PFSK-1 (cell line): ENCODE measurements around the gene IGFALS.

ENCODE experiments used
- FOXP2 ChIP-seq: optimal IDR thresholded peaks from 2 replicates; pipeline ENCODE3; 2011; ENCODE audit warnings: borderline replicate concordance, control low read depth, inconsistent platforms; ENCODE audit not compliant: insufficient read depth; ENCODE audit errors: extremely low read length, extremely low read depth
- POLR2AphosphoS5 ChIP-seq: IDR thresholded peaks from 2 replicates; pipeline ENCODE4 v1.6.1; 2012; ENCODE audit warnings: low read depth, mild to moderate bottlenecking, control low read depth, low read length, moderate library complexity
- SIN3A ChIP-seq: IDR thresholded peaks from 2 replicates; pipeline ENCODE4 v1.6.1; 2012; ENCODE audit warnings: mild to moderate bottlenecking, low read length, moderate library complexity, borderline replicate concordance; ENCODE audit not compliant: insufficient read depth
- TAF1 ChIP-seq: IDR thresholded peaks from 2 replicates; pipeline ENCODE4 v1.6.1; 2012; ENCODE audit warnings: low read length, control low read depth, borderline replicate concordance; ENCODE audit not compliant: insufficient read depth
- TF ChIP-seq, protein P1 (sequence below), 2 experiments: IDR thresholded peaks; 2 replicates each; pipeline versions ENCODE4 v1.6.1 to v1.8.0; 2011 to 2012; ENCODE audit warnings: low read depth in 2 of 2, low read length in 2 of 2, control low read depth in 1 of 2, inconsistent platforms in 1 of 2, mild to moderate bottlenecking in 1 of 2, moderate library complexity in 1 of 2; ENCODE audit not compliant: insufficient read depth in 1 of 2

The IGFALS gene

DNA sequence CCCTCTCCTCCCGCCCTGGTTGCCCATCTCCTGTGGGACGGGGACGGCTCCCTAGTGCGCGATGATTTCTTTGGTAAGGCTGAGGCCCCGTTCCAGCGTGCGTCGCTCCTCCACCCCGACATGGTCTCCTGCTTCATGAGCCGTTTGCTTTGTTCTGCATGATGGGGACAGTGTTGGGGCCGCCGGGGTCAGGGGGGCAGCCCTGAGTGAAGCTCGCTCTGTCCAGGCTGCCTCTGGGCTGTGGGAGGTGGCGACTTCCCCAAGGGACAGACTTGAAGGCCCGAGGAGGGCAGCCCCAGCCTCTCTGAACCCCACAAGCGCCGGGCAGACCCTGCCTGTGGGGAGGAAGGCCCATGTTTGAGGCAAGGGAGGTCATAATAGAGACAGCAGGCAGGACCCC, 34.6 kb downstream of the IGFALS start:
- TF ChIP-seq TAF1 (no peak), POLR2AphosphoS5 (no peak), SIN3A (no peak), FOXP2 (no peak)
- TF ChIP-seq, protein P1, sequence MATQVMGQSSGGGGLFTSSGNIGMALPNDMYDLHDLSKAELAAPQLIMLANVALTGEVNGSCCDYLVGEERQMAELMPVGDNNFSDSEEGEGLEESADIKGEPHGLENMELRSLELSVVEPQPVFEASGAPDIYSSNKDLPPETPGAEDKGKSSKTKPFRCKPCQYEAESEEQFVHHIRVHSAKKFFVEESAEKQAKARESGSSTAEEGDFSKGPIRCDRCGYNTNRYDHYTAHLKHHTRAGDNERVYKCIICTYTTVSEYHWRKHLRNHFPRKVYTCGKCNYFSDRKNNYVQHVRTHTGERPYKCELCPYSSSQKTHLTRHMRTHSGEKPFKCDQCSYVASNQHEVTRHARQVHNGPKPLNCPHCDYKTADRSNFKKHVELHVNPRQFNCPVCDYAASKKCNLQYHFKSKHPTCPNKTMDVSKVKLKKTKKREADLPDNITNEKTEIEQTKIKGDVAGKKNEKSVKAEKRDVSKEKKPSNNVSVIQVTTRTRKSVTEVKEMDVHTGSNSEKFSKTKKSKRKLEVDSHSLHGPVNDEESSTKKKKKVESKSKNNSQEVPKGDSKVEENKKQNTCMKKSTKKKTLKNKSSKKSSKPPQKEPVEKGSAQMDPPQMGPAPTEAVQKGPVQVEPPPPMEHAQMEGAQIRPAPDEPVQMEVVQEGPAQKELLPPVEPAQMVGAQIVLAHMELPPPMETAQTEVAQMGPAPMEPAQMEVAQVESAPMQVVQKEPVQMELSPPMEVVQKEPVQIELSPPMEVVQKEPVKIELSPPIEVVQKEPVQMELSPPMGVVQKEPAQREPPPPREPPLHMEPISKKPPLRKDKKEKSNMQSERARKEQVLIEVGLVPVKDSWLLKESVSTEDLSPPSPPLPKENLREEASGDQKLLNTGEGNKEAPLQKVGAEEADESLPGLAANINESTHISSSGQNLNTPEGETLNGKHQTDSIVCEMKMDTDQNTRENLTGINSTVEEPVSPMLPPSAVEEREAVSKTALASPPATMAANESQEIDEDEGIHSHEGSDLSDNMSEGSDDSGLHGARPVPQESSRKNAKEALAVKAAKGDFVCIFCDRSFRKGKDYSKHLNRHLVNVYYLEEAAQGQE (IDR thresholded peaks at IDR 0.05; ENCODE audit: insufficient read depth in 1 of 2, low read depth in 2 of 2, low read length in 2 of 2): no peak

DNA sequence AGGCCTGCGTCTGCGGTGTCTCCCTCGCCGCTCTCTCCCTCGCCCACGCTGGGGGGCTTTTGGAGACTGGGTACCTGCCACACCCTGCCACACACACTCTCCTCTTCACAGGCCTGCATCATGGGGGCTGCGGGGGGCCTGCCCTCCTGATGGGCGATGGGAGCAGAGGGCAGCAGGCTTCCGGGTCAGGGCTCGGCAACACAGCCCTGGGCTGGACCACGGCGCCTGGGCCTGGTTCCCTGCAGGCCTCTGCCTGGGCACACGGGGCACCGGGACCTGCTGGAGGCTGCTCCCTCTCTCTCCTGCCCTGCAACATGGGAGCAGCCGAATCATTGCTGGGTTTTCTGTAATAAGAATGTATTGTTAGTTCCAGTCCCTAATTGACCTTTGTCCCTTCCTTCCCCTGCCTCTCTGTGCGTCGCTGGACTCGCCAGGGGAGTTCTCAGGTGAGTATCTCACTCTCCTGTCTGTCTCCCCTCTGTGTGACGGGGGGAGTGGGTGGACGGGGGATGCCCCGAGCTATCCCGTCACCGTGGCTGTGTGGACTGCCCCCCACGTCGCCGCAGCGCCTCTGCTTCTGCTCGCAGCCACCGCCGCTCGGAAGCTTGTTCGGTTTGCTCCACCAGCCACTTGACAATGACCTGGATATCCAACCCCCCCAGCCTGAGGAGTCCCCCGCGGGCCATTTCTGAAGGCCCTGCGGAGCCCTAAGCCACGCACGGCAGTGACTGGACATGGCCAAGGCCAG, 35.6 kb downstream of the IGFALS start:
- TF ChIP-seq TAF1: no peak
- TF ChIP-seq, protein P1 (IDR thresholded peaks at IDR 0.05; ENCODE audit: insufficient read depth in 1 of 2, low read depth in 2 of 2, low read length in 2 of 2): no peak
- TF ChIP-seq FOXP2: no peak
- no peak for TF ChIP-seq SIN3A
- no peak; the same call in 1 of the 2 replicates for TF ChIP-seq POLR2AphosphoS5

DNA sequence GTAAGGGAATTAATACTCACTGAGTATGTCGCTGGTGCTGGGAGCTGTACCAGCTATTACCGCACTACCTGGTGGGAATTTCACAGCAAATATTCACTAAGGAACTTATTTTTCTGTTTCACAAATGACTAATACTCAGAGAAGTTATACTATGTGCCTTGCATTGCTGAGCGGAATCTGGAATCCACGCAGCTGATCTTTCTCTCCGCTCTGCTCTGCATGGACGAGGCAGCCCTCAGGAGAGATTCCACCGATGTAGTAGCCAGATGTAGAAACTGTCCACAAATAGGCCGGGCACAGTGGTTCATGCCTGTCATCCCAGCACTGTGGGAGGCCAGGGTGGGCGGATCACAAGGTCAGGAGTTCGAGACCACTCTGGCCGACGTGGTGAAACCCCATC, 39.3 kb downstream of the IGFALS start:
- TF ChIP-seq FOXP2: no peak
- no peak for TF ChIP-seq SIN3A
- no peak for TF ChIP-seq TAF1
- no peak for TF ChIP-seq POLR2AphosphoS5
- TF ChIP-seq, protein P1 (IDR thresholded peaks at IDR 0.05; ENCODE audit: insufficient read depth in 1 of 2, low read depth in 2 of 2, low read length in 2 of 2): no peak

DNA sequence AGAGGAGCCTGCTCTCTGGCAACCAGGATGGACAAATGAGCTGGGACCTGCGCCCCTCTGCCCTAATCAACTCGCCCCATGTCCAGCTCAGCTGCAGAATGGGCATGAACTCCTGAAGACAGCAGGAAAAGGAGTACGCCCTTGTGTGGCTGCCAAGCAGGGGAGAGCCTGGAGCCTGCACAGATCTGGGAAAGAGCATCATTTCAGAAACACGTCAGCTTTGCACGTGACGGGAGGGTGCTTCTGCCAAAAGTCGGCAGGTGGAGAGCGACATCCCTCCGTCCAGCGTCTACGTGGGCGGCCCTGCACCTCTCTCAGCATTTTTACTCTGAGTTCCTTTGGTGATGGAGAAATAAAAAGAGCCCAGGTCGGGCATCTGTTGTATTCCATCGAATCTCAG, 40.7 kb downstream of the IGFALS start:
- no peak for TF ChIP-seq SIN3A
- no peak for TF ChIP-seq TAF1
- TF ChIP-seq, protein P1 (IDR thresholded peaks at IDR 0.05; ENCODE audit: insufficient read depth in 1 of 2, low read depth in 2 of 2, low read length in 2 of 2): no peak
- no peak for TF ChIP-seq POLR2AphosphoS5
- TF ChIP-seq FOXP2: no peak

DNA sequence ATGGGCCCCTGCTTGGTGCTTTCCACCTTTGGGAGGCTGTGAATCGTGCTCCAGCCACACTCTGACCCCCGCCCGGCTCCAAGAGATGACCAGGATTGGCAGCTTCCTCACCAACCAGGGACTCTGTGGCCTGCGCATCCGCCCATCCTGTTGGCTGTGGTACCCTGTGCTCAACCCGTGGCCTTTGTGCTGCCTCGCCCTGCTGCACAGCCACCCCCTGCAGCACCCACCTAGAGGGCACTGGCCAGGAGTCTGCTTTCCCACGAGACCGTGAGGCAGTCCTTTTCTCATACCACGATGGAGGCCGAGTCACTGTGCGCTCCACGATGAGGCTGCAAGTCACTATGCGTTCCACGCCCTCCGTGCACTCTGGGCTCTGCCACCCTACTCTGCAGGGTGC, 41.6 kb downstream of the IGFALS start:
- TF ChIP-seq TAF1 (no peak), FOXP2 (no peak), SIN3A (no peak), POLR2AphosphoS5 (no peak)
- TF ChIP-seq, protein P1 (IDR thresholded peaks at IDR 0.05; ENCODE audit: insufficient read depth in 1 of 2, low read depth in 2 of 2, low read length in 2 of 2): no peak
